Measurements from ENCODE around the gene HOXC9. TPM values are rescaled to one million over a fixed set of nuclear protein-coding genes. Genes with fewer than 3 reads are reported as not detected.

Gene HOXC9
- total RNA-seq, 1 experiment from 2014 or later: 0.54 TPM

GRCh38 chr12:53995002-53995377 lies 5.0 kb upstream of the HOXC9 start:
- peak overlapping the region; percentile 59 for H3K27ac Mint-ChIP-seq (ENCODE audit: unreplicated experiment)
- peaks cover 37% of the 10 kb centered on the region for H3K4me1 Mint-ChIP-seq (ENCODE audit: low read depth, unreplicated experiment)
- peaks cover 20% of the 10 kb centered on the region for H3K36me3 Mint-ChIP-seq (ENCODE audit: insufficient read depth, unreplicated experiment)
- no peaks in the 10 kb centered on the region for H3K9me3 Mint-ChIP-seq (ENCODE audit: low read depth, unreplicated experiment)
- no TSS peak for BruUV-seq (replicated peaks)
- peak overlapping the region; percentile 64 for H3K4me3 Mint-ChIP-seq (ENCODE audit: low read depth, unreplicated experiment)
- TF ChIP-seq, protein P1, sequence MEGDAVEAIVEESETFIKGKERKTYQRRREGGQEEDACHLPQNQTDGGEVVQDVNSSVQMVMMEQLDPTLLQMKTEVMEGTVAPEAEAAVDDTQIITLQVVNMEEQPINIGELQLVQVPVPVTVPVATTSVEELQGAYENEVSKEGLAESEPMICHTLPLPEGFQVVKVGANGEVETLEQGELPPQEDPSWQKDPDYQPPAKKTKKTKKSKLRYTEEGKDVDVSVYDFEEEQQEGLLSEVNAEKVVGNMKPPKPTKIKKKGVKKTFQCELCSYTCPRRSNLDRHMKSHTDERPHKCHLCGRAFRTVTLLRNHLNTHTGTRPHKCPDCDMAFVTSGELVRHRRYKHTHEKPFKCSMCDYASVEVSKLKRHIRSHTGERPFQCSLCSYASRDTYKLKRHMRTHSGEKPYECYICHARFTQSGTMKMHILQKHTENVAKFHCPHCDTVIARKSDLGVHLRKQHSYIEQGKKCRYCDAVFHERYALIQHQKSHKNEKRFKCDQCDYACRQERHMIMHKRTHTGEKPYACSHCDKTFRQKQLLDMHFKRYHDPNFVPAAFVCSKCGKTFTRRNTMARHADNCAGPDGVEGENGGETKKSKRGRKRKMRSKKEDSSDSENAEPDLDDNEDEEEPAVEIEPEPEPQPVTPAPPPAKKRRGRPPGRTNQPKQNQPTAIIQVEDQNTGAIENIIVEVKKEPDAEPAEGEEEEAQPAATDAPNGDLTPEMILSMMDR (IDR thresholded peaks at IDR 0.05; ENCODE audit: unreplicated experiment): no peak
- CTCF ChIA-PET: interaction anchor here (0.6 to 0.7 kb wide), 2 partner anchors 14 to 194 kb away, joined by 6 read pairs; partner anchors contain the start of genes HOXC8 and SMUG1
- peaks cover 92% of the 10 kb centered on the region for H3K27me3 Mint-ChIP-seq (ENCODE audit: unreplicated experiment)
- intact Hi-C loops (cut with micrococcal nuclease; ENCODE audit: unreplicated experiment): no loop called here
- DNase-seq: no peak

DNA sequence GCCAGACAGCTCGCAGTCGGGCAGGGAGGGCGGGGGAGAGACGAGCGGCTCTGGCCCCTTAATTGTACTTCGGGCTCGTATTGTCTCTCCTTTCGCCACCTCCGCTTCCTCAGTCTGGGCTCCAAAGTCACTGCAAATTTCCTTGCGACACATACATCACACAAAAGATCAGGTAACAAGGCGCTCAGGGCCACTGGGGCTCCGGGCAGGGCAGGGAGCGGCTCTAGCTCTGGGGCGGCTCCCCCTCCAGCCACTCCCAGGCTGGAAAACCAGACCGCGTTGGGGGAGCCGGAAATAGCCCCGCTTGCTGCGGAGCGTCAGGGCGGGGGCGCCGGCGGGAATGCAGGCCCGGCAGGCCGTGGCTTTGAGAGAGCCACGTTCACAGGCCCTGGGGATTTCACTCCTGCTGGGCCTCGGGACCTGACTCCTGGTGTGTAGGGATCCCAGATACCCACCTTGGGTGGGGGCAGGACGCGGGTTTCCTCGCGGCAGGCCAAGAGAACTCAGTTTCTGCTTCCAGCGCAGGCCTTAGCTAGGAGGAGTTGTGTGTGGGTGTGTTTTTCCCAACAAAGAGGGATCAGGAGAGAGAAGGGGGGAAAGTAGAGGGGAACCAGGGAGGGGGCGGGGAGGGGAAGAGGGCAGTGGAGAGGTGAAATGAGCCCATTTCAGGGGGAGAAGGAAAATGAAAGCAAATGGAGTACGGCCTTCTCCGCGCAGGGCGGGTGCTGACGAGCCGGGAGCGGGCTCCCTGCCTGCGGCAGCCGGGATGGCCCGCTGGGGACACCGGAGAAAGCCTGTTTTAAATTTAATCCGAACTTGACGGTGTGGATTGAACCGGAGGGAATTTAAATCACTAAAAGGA lies 4.4 kb upstream of the HOXC9 start:
- H3K36me3 Mint-ChIP-seq (ENCODE audit: insufficient read depth, unreplicated experiment): peaks cover 26% of the 10 kb centered on the region
- peak; percentile 79 for DNase-seq
- no TSS peak for BruUV-seq (replicated peaks)
- H3K4me1 Mint-ChIP-seq (ENCODE audit: low read depth, unreplicated experiment): peaks cover 31% of the 10 kb centered on the region
- CTCF ChIA-PET: interaction anchor here (0.6 to 0.7 kb wide), 4 partner anchors 13 to 384 kb away, joined by 3 to 6 read pairs (median 6); partner anchors contain the start of genes HOXC8 and SMUG1
- intact Hi-C loops (cut with micrococcal nuclease; ENCODE audit: unreplicated experiment): no loop called here
- peaks cover 89% of the 10 kb centered on the region for H3K27me3 Mint-ChIP-seq (ENCODE audit: unreplicated experiment)
- no peaks in the 10 kb centered on the region for H3K9me3 Mint-ChIP-seq (ENCODE audit: low read depth, unreplicated experiment)
- H3K27ac Mint-ChIP-seq (ENCODE audit: unreplicated experiment): peak overlapping the region; percentile 59
- peak overlapping the region; percentile 64 for H3K4me3 Mint-ChIP-seq (ENCODE audit: low read depth, unreplicated experiment)
- TF ChIP-seq, protein P1 (IDR thresholded peaks at IDR 0.05; ENCODE audit: unreplicated experiment): no peak

GRCh38 chr12:53996240-53997203 lies 3.4 kb upstream of the HOXC9 start:
- intact Hi-C loops (cut with micrococcal nuclease; ENCODE audit: unreplicated experiment): no loop called here
- BruUV-seq (replicated peaks): TSS peak; percentile 48
- DNase-seq: no peak
- Mint-ChIP-seq H3K27ac (ENCODE audit: unreplicated experiment) (peak overlapping the region; percentile 59), H3K27me3 (ENCODE audit: unreplicated experiment) (peaks cover 89% of the 10 kb centered on the region), H3K36me3 (ENCODE audit: insufficient read depth, unreplicated experiment) (peaks cover 27% of the 10 kb centered on the region), H3K4me1 (ENCODE audit: low read depth, unreplicated experiment) (peaks cover 31% of the 10 kb centered on the region), H3K9me3 (ENCODE audit: low read depth, unreplicated experiment) (no peaks in the 10 kb centered on the region), H3K4me3 (ENCODE audit: low read depth, unreplicated experiment) (peak overlapping the region; percentile 64)
- CTCF ChIA-PET: interaction anchor here (1.2 kb wide), 1 partner anchor 12 kb away, joined by 3 read pairs; the partner anchor contains the start of gene HOXC10
- TF ChIP-seq, protein P1 (IDR thresholded peaks at IDR 0.05; ENCODE audit: unreplicated experiment): no peak

Measured in Calu3 (cell line).